HG03558 (cell line): Measurements from ENCODE around the gene MRPL54.
A peak's percentile ranks its signal among the peaks of the same experiment; 100 is the strongest.

Experiments
- ATAC-seq: cut with Tn5 transposase; IDR thresholded peaks from one replicate; pipeline ENCODE4 v1.9.1; 2021; ENCODE audit warnings: moderate number of reproducible peaks; ENCODE audit not compliant: unreplicated experiment; ENCODE audit errors: extremely low read depth

The MRPL54 gene

DNA sequence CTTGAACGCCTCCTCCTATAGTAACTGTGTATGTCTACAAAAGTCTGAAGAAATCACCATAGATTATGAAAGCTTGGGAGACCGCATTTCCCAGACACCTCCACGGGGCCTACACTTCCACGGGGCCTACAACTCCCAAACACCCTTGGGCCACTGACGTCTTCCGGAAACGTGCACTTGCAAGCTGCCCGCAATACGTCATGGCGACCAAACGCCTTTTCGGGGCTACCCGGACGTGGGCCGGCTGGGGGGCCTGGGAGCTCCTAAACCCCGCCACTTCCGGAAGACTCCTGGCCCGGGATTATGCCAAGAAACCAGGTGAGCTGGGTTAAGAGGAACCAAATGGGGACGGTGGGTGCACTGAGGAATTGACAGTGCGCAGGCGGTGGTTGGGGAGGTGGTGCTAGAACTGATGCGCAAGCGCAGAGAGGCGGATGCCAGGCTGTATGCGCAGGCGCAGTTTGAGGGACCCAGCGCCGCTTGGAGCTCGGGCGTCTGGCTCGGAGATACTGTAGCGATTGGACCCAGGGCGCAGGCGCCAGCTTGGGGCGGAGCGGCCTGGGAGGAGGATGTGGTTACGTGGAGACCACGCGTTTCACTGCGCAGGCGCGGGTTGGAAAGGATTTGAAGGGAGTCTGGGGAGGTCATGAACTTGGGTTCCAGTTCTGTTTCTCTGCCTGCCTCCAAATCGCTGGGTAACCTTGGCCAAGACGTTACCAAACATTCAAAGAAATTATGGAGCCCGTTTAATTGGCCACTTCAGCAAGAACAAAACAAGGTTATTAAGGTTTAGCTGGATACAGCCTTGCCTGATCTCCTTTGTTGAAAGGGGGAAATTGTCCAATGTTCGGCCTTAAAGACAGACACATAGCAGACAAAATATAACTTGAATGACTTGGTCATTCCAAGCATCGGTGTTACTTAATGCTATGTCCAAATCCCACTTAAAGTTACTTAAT is at the start of gene MRPL54:
Gene MRPL54, plus strand, starts transcription at position 182 of the 959 bp plus-strand sequence. Its CDS starts 19 bp downstream, at position 201.
- ATAC-seq = peak; percentile 34

DNA sequence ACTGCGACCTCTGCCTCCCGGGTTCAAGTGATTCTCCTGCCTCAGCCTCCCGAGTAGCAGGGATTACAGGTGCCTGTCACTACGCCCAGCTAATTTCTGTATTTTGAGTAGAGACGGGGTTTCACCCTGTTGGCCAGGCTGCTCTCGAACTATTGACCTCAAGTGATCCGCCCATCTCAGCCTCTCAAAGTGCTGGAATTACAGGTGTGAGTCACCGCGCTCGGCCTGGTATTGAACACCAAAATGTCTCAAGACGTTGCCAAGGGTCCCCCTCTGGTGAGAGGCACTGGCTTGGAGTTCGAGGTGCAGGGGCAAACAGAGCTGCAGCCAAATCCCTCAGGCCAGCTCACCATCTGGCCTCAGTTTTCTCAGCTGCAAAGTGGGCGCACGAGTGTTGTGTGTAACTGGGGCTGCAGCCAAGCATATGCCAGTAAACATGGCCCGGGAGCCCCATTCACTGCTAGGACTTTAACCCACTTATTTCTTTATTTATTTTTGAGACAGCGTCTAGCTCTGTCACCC is 46.3 kb upstream of the MRPL54 start:
- no peak for ATAC-seq

DNA sequence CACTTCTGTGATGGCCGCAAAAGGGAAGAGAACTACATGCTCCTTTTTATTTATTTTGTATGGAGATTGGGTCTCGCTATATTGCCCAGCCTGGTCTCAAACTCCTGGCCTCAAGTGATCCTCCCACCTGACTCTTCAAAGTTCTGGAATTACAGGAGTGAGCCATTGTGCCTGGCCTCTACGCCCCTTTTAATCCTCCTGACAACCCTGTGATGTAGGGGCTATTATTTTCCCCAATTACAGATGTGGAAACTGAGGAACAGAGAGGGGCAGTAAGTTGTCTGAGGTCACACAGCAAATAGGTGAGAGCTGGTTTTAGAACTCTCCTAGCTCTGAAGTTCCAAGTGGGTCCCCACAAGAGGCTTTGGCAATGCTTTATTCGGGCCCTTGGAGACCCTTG is 42.6 kb upstream of the MRPL54 start:
- ATAC-seq = no peak

DNA sequence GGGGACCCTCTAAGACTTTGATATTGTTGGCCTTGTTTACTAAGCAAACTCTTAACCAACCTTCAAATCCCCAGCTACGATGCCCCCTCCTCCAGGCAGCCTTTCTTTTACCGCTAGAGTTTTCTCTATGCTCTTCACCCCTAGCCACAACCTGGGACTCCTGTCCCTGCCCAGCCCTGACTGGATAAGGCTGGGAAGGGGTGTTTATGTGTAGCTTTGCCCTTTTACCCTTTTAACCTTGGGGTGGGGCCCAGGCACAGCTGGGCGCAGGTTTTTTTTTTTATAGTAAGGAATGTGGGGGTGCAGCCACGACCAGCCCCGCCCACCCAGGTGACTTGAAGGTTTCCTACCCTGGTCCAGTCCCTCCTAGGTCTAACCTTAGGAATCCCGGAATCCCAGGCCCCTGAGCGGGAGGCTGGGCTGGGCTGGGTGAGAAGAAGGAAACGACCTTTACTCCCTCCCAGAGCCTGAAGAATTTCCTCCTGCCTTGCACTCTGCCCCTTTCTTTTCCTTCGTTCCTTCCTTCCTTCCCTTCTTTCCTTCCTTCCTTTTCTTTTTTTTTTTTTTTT is 42.0 kb upstream of the MRPL54 start:
- ATAC-seq = no peak

DNA sequence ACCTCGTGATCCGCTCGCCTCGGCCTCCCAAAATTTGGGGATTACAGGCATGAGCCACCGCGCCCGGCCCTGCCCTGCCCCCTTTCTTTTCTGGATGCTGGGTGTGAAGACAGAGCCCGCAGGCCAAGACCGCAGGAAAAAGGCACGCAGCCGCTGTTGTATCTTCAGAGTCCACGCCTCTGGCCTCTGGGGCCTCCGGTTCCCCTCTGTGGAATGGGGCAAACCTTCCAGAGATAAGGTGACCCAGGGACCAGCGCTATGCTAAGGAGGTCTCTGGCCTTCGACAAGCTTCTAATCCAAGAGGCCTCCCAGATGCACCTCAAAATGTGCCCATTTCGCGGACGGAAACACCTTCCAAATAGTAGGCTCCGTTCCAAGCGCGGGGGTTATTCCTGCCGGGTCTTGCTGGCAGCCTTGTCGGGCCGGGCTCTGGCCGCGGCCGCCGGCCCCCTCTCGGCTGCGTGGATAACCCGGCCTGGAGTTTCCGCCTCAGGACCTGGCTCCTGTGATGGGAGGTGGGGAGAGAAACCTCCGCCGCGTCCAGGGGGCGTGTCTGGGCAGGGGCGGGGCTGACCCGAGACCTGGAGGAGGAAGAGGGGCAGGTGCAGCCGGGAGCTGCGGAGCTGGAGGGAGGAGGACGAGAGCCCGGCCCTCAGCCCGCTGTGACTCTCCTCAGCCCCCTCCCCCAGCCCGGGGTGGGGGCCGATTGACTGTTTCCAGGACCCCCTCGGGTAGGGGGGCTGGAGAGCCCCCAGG is 41.2 kb upstream of the MRPL54 start:
- ATAC-seq = no peak

DNA sequence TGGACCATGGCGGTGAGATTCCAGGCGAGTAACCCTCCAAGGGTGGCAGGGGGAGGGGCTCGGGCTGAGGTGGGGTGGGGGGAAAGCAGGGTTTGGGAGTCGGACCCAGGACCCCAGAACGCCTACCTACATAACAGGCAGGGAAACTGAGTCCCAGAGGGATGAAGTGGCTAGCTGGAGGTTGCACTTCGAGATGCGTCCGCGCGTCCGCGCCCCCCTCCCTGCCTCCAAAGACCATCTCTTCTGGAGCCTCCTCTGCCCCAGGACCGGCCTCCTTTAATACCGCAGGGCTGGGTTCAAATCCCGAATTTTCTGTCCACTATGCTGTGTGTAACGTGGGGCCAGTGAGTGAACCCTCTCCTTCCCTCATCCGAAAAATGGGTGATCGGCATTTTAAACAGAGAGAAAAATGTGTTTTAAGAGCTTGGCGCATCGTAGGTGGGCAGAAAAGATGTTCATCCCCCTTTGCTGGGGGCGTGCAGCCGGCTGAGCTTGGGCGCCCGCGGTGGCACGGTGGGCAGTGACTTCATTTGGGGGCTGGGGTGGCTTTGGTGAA is 40.5 kb upstream of the MRPL54 start:
- no peak for ATAC-seq

DNA sequence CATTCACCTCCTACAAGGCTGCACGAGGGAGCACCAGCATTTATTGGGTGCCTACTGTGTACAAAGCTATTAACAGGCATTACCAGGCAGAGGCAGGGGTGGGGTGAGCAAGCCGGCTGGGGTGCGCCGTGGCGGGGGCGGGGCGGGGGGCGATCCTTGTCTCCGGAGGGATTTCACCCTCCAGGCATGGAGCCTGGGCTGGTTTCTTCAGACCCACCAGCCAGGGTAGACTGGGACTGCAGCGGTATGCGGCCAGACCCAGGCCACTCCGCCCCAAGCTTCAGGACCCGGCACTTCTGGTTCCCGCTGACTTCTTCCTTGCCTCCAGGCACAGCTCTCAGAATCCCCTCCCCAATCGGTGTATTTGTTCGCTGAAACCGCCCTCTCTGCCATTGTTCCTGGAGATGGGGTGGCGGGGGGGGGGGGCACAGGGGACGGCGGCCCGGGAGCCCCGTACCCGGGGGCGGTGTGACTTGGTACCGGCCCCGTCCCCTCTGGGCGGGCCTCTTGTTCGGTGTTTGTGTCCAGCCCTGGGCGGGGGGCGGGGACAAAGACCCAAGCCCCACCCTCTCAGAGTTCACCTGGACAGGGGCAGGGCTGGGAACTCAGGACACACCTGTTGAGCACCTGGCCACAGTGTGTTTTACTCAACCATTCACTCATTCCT is 39.9 kb upstream of the MRPL54 start:
- no peak for ATAC-seq

DNA sequence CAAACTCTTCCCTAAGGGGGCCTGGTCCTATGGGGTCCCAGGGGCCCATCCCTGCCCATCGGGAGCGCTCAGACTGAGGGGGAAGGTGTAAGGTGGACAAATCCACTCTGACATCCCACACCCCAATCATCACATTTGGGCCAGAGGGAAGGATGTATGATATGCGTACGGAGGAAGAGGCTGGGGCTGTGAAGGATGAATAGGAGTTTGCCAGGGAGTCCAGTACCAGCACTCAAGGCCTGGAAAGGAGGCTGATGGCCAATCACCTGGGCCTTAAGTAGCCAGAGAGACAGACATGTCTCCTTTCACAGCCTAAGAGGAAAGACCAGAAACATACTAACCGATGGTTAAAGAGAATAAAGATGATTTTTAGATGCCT is 39.4 kb upstream of the MRPL54 start:
- ATAC-seq = no peak

DNA sequence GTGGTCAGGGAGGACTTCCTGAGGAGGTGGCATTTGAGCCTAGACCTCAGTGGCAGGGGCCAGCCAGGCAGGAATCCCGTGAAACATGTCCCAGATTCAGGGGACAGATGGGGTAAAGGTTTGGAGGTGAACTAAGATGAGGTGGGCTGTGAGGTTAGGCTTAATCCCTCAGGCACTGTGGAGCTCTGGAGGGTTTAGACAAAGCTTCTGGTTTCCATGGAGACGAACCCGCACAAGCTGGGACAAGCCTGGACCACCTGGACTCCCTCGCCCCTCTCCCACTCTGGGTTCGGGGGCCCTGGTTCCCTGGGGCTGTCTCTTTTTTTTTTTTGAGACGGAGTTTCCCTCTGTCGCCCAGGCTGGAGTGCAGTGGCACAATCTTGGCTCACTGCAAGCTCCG is 38.6 kb upstream of the MRPL54 start:
- ATAC-seq = no peak

DNA sequence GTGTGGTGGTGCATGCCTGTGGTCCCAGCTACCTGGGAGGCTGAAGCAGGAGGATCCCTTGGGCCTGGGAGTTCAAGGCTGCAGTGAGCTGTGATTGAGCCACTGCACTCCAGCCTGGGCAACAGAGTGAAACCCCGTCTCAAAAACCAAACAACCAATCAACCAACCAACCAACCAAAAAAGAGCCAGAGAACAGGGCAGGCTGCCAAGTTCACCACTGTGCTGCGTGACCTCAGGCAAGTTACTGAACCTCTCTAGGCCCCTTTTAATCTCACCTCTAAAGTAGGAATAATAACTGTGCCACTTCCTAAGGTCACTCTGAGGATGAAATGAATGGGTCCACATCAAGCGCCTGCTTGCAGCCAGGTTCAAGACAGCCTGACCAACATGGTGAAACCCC is 37.4 kb upstream of the MRPL54 start:
- no peak for ATAC-seq

DNA sequence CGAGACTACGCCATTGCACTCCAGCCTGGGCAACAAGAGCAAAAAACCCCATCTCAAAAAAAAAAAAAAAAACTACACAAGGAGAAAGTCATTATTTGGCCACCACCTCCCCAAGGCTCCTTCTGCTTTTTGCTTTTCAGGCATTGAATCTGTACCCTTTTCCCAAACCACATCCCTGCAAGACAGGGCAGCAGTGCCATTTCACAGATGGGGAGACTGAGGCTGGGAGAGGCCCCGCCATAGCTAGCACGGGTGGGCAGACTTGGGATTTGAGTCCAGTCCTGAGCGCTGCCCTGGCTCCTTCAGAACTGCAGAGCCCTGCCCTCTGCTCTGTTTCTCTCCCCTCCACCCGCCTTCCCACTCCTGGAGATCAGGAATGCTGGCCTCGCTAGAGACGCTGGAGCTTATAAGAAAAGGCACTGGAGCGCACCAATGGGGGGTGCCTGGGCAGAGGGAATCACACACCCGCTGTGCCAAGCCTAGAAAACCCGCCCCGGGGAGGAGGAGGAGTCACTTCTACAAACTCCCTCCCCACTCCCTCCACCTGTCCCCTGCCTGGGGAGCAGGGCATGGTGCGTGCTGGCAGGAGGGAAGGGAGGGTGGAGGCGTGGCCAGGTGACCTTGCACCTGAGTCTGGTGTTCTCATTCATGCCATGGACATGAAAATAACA is 36.7 kb upstream of the MRPL54 start:
- no peak for ATAC-seq

DNA sequence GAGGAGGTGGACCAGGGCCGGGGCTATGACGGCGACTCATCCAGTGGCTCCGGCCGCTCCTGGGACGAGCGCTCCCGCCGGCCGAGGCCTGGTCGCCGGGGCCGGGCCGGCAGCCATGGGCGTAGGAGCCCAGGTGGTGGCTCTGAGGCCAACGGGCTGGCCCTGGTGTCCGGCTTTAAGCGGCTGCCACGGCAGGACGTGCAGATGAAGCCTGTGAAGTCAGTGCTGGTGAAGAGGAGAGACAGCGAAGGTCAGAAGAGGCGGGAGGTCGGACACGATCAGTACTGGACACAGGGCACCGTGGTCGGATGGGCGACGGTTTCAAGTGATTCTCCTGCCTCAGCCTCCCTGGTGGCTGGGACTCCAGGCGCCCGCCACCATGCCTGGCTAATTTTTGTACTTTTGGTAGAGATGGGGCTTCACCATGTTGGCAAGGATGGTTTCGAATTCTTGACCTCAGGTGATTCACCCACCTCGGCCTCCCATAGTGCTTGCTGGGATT is 32.0 kb upstream of the MRPL54 start:
- ATAC-seq = no peak

DNA sequence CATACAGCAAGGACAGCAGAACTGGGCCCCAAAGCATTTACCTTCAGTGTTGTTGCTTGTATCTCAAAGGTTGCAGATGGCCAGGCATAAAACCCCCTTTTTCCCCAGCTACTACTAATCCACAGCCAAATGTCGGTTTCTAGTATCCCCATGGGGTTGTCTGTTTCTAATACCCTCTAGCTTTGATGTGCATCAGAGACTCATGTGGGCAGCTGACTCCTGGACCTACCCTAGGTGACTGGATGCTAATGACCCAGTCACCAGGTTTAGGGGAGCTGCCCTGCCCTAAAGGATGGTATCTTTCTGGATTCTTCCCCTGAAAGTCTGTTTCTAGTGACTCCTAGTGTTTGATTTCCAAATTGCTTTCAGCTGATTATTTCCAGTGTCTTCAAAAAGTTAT is 30.4 kb upstream of the MRPL54 start:
- ATAC-seq = no peak

DNA sequence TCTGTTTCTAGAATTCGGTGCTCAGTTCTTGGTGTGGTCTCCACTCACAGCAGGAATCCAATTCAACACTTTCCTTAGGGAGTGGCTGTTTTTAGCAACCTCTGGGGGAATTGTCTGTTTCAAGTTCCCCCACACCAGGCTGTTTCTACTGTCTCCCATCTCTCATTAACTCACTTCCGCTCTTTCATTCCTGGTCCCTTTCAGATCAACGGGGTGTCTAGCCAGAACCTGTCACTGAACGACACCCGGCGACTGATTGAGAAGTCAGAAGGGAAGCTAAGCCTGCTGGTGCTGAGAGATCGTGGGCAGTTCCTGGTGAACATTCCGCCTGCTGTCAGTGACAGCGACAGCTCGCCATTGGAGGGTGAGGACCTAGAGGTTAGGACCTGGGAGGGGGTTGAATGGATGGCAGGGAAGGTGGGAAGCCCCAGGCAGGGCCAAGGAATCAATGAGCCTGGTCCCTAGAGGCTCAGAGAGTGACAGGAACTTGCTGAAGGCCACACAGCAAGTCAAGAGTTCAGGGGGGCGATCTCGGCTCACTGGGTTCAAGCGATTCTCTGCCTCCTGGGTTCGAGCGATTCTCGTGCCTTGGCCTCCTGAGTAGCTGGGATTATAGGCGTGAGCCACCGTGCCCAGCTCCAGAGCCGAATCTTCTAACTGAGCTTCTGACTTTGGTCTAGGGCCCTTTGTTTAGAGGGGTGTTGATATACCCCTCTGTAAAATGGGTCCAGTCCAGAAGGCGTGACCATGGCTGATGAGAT is 28.8 kb upstream of the MRPL54 start:
- no peak for ATAC-seq

DNA sequence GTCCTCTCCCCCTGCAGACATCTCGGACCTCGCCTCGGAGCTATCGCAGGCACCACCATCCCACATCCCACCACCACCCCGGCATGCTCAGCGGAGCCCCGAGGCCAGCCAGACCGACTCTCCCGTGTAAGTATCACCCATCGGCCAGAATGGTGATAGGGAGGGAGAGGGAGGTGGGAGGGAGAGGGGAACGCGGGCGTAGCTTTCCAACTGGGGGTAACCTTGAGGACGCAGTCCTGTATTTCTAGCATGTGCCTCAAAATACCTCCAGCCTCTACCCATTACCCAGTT is 28.2 kb upstream of the MRPL54 start:
- ATAC-seq = no peak

DNA sequence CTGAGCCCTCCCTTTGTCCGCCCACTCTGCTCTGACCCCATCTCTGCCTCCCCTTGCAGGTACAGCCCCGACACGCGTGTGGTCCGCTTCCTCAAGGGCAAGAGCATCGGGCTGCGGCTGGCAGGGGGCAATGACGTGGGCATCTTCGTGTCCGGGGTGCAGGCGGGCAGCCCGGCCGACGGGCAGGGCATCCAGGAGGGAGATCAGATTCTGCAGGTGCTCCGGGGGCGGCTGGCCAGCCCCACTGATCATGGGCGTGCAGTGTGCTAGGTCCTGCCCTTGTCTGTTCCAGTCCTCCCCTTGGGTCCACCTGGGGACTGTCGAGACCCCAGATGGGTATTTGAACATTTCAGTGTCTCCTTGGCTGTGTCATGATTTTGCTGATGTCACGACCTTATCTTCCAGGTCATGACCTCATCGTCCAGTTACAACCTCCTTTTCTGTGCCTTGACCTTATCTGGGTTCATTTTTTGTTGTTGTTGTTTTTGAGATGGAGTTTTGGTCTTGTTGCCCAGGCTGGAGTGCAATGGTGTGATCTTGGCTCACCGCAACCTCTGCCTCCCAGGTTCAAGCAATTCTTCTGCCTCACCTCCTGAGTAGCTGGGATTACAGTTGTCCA is 26.3 kb upstream of the MRPL54 start:
- ATAC-seq = no peak

DNA sequence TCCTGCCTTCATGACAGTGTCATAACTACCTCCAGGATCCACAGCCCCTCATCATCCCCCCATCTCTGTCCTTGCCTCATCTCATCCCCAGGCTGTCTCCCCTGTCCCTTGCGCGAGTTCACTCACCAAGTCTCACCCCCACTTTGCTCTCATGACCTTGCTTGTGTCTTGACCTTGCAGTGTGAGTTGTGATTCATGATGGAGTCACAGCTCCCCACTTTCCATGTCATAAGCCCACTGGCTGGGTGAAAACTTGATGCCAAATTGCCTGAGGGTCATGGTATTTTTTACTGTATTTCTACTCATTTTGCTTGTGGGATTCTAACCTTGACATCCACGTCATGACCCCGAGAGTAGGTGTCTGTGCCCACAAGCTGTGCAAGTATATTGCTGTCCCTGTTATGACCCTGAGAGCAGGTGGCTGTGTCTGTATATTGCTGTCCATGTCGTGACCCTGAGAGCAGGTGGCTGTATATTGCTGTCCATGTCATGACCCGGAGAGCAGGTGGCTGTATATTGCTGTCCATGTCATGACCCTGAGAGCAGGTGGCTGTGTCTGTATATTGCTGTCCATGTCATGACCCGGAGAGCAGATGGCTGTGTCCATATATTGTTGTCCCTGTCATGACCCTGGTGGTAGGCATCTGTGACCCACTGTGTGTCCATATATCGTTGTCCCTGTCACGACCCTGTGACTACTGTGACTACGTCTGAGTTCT is 24.8 kb upstream of the MRPL54 start:
- ATAC-seq = no peak
